Uterus (tissue), 4 donors: ENCODE results near the gene ZBTB49. TPM values are rescaled to one million over a fixed set of nuclear protein-coding genes. Genes with fewer than 3 reads are reported as not detected.

ENCODE experiments used
- DNase-seq, 2 donors: peaks; one replicate each; pipeline ENCODE4 v3.0.0-alpha.2; 2019 to 2020
- H3K27ac ChIP-seq, 2 donors: fragments of 200-600 bp; sonication (generic); 1 replicate in 1 of 2; 2 replicates in 1 of 2; pipeline ENCODE4 v1.5.1; 2016 to 2018
- H3K27me3 ChIP-seq, 2 donors: fragments of 200-600 bp; sonication (generic); one replicate each; pipeline ENCODE4 v1.5.1; 2018 to 2019; ENCODE audit warnings: control low read depth in 1 of 2
- H3K36me3 ChIP-seq, 2 donors: fragments of 200-600 bp; sonication (generic); one replicate each; pipeline ENCODE4 v1.5.1; 2019; ENCODE audit warnings: control low read depth in 1 of 2
- H3K4me1 ChIP-seq, 2 donors: fragments of 200-600 bp; sonication (generic); one replicate each; pipeline ENCODE4 v1.5.1; 2018 to 2019; ENCODE audit warnings: control low read depth in 1 of 2
- H3K4me3 ChIP-seq, 2 donors: fragments of 200-600 bp; sonication (generic); 1 replicate in 1 of 2; 2 replicates in 1 of 2; pipeline ENCODE4 v1.5.1; 2018 to 2019; ENCODE audit warnings: mild to moderate bottlenecking in 1 of 2
- H3K9me3 ChIP-seq, 2 donors: fragments of 200-600 bp; sonication (generic); one replicate each; pipeline ENCODE4 v1.5.1; 2019; ENCODE audit warnings: control low read depth in 1 of 2
- POLR2A ChIP-seq, 2 donors: fragments of 450-650 bp; IDR thresholded peaks; one replicate each; pipeline ENCODE4 v1.6.1; 2016; ENCODE audit warnings: antibody characterized with exemption in 2 of 2, mild to moderate bottlenecking in 1 of 2, moderate library complexity in 1 of 2
- intact Hi-C: fragments of 100-400 bp; cut with DNase I; formaldehyde crosslinking; loops from one replicate; pipeline ENCODE4 v1.15.1; 2023; ENCODE audit warnings: low total_unique reads
- total RNA-seq, 4 donors: library from RNA; depleted of rRNA in 3 of 4; stranded (reverse); fragments of >200 nt in 3 of 4; gene quantifications; one replicate each; pipeline versions ENCODE4 v1.1.0 to v1.2.4, GENCODE V29; 2014 to 2023
- TF ChIP-seq, protein P1 (sequence below), 4 experiments: fragments of 200-600 bp in 2 of 4; fragments of 450-650 bp in 2 of 4; sonication (generic) in 2 of 4; IDR thresholded peaks; one replicate each; pipeline ENCODE4 v1.5.1; 2016 to 2019; ENCODE audit warnings: antibody characterized with exemption in 4 of 4, mild to moderate bottlenecking in 2 of 4, moderate library complexity in 1 of 4
- donor health status: DM: yes; HTN: yes; CAD: no.

ZBTB49 gene
- total RNA-seq, 4 donors from 2014 or later = 2.8 to 8.5 (median 6.6) TPM

DNA sequence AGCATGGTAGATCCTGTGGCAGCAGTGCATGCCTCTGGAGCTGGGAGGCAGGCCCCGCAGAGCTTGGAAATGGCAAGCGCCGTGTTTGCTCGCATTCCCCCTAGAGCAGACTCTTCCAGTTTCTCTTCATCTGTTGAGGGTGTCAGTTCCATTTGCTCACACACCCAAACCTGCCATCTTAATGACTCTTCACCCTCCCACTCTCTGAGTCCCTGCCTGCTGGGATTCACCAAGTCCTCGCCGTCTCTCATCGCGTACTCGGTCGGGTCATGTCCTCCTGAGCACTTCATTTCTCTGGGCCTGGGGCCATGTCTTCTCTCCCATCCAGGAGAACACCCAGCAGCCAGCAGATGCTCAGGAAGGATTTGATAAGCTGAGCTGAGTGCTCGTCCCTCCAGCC, 16.9 kb downstream of the ZBTB49 start:
- H3K9me3 ChIP-seq = no peaks in the 10 kb centered on the region
- H3K4me3 ChIP-seq = no peak overlapping the region
- H3K36me3 ChIP-seq = no peaks in the 10 kb centered on the region
- H3K27ac ChIP-seq = no peak overlapping the region
- no peak for DNase-seq
- no peaks in the 10 kb centered on the region for H3K4me1 ChIP-seq
- no peaks in the 10 kb centered on the region for H3K27me3 ChIP-seq
- intact Hi-C loops = no loop called here
- TF ChIP-seq, protein P1, sequence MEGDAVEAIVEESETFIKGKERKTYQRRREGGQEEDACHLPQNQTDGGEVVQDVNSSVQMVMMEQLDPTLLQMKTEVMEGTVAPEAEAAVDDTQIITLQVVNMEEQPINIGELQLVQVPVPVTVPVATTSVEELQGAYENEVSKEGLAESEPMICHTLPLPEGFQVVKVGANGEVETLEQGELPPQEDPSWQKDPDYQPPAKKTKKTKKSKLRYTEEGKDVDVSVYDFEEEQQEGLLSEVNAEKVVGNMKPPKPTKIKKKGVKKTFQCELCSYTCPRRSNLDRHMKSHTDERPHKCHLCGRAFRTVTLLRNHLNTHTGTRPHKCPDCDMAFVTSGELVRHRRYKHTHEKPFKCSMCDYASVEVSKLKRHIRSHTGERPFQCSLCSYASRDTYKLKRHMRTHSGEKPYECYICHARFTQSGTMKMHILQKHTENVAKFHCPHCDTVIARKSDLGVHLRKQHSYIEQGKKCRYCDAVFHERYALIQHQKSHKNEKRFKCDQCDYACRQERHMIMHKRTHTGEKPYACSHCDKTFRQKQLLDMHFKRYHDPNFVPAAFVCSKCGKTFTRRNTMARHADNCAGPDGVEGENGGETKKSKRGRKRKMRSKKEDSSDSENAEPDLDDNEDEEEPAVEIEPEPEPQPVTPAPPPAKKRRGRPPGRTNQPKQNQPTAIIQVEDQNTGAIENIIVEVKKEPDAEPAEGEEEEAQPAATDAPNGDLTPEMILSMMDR (IDR thresholded peaks at IDR 0.05) = no peak
- no peak for TF ChIP-seq POLR2A (IDR thresholded peaks at IDR 0.05)

DNA sequence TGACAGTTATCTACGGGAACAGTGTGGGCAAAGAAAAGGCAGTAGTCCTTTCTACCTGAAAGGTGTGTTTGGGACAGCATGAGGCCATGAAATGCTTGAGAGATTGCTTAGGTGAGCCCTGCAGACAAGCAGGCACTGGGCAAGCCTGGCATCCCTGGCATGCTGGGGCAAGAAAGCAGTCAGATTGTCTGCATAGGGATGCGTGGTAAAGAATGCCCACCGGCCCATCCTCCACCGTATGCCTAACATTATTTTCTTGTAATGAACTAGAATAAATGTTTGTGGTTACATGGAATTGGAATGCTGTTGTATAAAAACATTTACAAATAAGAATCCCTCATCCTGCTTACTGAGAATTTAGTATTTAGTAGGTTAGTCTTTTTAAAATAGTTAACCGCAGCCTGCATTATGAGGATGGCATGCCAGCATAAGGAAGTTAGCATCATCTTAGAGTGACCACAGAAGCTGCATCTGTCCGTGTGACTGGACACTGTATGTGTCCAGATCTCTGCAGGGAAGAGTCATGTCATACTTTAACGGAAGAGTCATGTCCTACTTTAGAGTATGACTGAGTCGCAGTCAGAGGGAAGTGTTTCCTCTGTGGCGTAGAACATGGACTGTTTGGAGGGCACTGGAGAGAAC, 18.9 kb downstream of the ZBTB49 start:
- TF ChIP-seq, protein P1 (IDR thresholded peaks at IDR 0.05) = no peak
- TF ChIP-seq POLR2A (IDR thresholded peaks at IDR 0.05) = no peak
- H3K36me3 ChIP-seq = no peaks in the 10 kb centered on the region
- H3K4me3 ChIP-seq = no peak overlapping the region

GRCh38 chr4:4311193-4311592, 21.1 kb downstream of the ZBTB49 start:
- TF ChIP-seq, protein P1 (IDR thresholded peaks at IDR 0.05) = no peak
- no peak for TF ChIP-seq POLR2A (IDR thresholded peaks at IDR 0.05)
- Histone ChIP-seq H3K27me3 (no peaks in the 10 kb centered on the region), H3K4me1 (no peaks in the 10 kb centered on the region), H3K9me3 (no peaks in the 10 kb centered on the region), H3K36me3 (no peaks in the 10 kb centered on the region), H3K4me3 (no peak overlapping the region), H3K27ac (no peak overlapping the region)
- intact Hi-C loops = no loop called here
- DNase-seq = no peak

More for the DNA sequence above, 18.9 kb downstream of the ZBTB49 start:
- Histone ChIP-seq H3K4me1 (no peaks in the 10 kb centered on the region), H3K9me3 (no peaks in the 10 kb centered on the region), H3K27me3 (no peaks in the 10 kb centered on the region), H3K27ac (no peak overlapping the region)
- no peak for DNase-seq
- intact Hi-C loops = no loop called here

DNA sequence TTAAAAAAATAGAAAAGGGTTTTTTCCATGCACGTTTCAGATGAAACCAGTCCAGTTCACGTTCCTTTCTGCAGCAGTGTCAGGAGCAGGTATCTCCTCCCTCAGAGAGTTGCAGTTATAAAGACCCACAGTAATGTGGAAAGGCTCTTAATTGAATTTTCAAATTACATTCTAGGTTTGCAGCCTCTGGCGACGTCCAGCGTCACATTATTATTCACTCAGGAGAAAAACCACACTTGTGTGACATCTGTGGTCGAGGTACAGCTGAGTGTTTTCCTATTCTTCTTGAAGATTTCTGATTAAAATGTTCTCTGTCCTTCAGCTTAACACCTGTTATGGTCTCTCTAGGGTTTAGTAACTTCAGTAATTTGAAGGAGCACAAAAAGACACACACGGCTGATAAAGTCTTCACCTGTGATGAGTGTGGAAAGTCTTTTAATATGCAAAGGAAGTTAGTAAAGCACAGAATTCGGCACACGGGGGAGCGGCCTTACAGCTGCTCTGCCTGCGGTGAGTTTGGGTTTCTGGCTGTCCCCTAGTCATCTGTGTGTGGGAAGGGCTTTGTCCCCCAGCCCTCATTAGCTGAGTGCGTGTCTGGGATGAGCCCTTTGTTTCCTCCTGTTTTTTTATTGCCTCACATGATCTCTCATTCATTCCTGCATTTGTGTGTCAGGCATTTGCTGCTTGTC, 25.6 kb downstream of the ZBTB49 start:
- no peak for TF ChIP-seq POLR2A (IDR thresholded peaks at IDR 0.05)
- TF ChIP-seq, protein P1 (IDR thresholded peaks at IDR 0.05) = no peak
- DNase-seq = no peak
- no peaks in the 10 kb centered on the region for H3K4me1 ChIP-seq
- no peak overlapping the region for H3K27ac ChIP-seq
- intact Hi-C loops = no loop called here
- H3K36me3 ChIP-seq = no peaks in the 10 kb centered on the region
- no peaks in the 10 kb centered on the region for H3K27me3 ChIP-seq
- H3K9me3 ChIP-seq = no peaks in the 10 kb centered on the region
- H3K4me3 ChIP-seq = no peak overlapping the region

DNA sequence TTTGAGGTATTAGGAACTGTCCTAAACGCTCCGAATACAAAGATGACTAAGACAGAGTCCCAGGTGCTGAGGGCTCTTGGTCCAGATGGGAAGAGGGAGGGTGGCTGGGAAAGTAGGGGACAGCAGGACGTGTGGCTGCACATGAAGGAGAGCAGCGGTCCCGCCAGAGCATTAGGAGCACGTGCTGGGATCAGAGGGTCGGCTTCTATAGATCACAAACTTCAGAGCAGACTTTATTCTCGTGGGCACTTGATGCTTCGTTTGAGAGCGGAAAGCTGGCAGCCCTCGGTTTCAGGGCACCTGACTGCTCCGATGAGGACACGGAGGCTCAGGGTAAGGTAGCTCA, 26.1 kb downstream of the ZBTB49 start:
- H3K27ac ChIP-seq = no peak overlapping the region
- no peaks in the 10 kb centered on the region for H3K27me3 ChIP-seq
- H3K4me1 ChIP-seq = no peaks in the 10 kb centered on the region
- H3K4me3 ChIP-seq = no peak overlapping the region
- no peak for TF ChIP-seq POLR2A (IDR thresholded peaks at IDR 0.05)
- TF ChIP-seq, protein P1 (IDR thresholded peaks at IDR 0.05) = no peak
- no peak for DNase-seq
- no peaks in the 10 kb centered on the region for H3K9me3 ChIP-seq
- no peaks in the 10 kb centered on the region for H3K36me3 ChIP-seq
- intact Hi-C loops = no loop called here
